Measurements from ENCODE around the gene DUSP6.
A peak's percentile ranks its signal among the peaks of the same experiment; 100 is the strongest.

Gene DUSP6

DNA sequence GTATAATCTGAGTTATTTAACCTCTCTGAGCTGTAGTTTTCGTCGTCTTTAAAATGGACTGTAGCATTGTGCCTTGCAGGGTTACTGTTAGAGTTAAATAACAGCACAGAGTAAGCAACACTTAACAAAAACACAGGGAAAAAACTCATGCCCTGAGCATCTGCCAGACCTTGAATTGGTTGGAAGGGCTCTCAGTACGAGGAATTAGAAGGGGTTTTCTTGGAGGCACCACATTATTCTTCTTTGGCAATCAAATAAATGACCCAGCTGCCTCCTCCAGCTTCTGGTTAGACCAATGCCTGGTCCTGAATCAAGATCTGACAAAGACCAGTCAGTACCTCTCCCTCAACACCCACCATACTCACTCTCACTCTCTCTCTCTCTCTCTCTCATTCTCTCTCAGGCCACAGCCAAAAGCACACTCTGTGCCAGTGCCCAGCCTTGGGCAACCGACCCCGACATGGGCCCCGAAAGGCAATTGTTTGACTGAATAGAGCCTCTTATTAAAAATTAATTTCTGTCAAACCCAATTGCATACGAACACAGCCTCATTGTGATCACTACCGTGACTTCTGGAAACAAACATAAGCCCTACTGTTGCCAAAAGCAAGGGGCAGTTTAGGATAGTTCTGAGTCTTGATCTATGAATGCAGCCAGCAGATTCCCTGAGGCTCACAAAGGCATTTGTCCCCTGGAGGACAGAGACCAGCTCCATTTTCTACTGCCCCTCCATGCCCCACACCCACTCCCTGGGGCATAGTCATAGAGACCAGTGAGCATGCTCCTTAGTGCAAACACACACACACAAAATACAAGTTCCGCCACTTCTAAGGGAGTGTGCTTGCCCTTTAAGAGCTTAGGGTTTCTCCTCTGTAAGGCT is 23.9 kb downstream of the DUSP6 start:
- no peak for DNase-seq

DNA sequence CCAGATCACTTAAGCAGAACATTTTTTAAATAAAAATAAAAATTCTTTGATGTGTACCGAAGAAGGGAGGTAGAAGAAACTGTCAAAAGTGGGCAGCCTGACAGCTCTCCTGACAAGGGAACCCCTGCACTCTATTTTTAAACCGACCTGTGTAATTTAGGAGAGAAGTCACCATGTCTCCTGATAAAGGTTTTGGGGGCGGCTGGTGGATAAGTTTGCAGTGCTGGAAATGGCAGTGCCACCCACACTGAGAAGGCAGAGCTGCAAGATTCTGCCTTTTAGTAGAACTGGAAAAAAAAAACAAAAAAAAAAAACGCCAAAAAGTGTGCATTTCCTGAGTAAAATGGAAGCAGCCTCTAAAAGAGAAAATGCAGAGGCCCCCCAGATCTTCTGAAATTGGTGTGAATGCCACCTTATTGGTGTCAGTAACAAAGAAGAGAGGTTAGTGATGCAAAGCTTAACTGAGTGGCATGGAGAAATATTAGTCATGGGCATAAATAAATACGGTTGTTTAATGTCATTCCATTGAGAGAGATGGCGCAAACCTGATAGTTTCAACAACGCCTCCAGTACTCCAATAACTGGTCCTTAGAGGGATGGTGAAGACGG is 24.7 kb downstream of the DUSP6 start:
- no peak for DNase-seq

DNA sequence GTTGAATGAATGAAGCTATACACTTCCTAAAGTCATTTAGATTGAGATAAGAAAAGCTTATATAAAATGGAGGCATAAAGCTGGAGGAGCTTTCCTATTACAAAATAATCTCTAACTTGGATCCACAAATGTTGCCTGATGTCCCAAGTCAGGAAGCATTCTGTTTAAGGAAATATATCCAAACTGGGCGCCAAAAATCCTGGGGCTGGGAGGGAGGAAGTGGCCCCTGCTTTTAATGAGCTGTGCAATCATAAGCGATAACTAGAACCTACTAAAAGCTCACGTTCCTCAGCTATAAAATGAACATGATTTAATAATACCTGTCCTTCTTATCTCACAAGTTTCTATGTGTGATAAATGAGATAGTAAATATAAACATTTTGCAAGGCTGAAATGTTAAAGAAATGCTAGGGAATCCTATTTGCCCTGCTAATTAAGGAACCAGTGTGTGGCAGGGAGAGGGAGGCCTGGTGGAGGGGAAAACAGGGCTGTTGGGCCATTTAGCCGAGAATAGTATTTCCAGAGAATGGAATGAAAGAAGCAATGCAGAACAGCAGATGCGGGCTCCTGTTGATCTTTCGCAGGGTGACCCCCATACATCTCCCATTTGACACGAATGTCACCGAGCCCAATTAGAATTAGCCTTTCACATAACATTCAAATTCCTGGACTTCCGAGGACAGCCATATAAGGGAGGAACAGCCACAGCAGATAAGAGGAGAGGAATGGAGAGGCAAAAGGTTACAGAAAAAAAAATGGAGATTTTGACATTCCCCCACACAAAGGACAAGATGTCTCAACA is 25.9 kb downstream of the DUSP6 start:
- no peak for DNase-seq

GRCh38 chr12:89325495-89325894 is 26.8 kb downstream of the DUSP6 start:
- no peak for DNase-seq

GRCh38 chr12:89324437-89324836 is 27.9 kb downstream of the DUSP6 start:
- DNase-seq, result no peak

GRCh38 chr12:89323568-89324218 is 28.6 kb downstream of the DUSP6 start:
- DNase-seq, result peak in 1 of 3 donors; percentile 43

- peak in 2 of 3 donors; percentile 12 to 17 for DNase-seq
These were observed 31.6 kb downstream of the DUSP6 start for GRCh38 chr12:89320735-89321134.

- DNase-seq, result no peak
These were observed 32.7 kb downstream of the DUSP6 start for GRCh38 chr12:89319606-89320005.

DNA sequence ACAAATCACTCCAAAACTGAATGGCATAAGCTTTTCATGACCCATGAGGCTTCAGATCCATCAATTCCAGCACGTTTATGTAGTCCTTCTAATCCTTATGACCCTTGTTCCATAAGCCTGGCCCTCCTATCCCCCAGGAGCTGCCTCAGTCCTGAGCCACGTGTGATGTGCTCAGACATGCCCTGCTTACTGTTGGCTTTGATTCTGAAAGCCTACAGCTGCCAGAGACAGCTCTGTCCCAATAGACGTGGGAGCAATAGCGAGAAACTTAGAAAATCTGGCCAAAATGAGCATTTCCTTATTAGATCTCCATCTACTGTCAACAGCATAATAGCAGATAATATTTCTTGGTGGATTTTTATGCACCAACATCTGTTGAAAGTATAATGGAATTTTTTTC is 33.2 kb downstream of the DUSP6 start:
- DNase-seq, result no peak

DNA sequence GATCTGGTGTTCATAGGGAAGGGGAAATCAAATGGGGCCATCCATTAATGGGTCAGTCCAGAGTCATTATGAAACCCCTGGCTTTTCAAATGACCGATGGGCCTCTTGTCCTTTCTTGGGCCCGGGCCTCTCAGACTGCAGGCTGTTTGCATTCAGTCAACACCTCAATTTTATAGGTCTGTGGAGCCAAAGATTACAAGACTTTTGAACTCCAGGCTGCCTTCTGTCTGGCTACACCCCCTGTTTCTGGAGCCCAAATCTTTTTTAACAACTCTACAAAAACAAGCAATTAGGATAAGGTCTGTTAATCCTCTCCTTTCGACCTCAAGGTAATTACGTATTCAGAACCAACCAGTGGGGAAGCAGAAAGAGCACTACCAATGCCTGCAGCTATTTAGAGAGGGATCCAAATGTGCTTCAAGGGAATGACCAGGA is 35.6 kb downstream of the DUSP6 start:
- DNase-seq, result no peak

DNA sequence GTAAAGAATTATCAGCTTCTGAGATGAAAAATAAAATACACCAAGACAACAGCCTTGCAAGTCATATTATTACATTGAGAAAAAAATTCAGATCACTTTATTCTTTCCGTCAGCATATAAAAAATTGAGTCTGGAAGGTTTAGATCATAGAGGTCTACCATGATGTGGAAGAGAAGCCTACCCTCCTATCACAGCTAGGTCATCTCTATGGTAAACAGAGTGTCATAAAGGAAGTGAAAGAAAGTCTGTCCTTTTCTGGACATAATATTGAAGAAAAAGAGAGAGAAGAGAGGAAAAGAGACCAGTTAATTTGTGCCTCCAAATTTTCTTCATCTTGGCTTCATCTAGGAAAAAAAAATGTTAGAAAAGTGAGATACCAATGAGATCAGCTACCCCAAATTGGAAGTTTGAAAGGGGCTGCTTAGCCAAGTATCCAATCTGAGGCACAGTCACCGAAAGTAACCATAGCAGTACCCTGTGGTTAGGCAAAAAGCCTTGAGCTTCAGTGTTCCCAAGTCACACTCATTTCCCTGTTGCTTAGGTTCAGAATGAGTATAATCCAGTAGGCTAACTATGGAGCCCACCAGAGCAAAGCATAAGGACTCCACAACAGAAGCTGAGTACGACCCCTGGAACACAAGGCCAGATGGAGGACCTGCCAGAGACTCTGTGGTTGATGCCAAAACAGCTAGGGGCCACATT is 38.1 kb downstream of the DUSP6 start:
- no peak for DNase-seq

- no peak for DNase-seq
These were observed 40.5 kb downstream of the DUSP6 start for GRCh38 chr12:89311703-89312293.

DNA sequence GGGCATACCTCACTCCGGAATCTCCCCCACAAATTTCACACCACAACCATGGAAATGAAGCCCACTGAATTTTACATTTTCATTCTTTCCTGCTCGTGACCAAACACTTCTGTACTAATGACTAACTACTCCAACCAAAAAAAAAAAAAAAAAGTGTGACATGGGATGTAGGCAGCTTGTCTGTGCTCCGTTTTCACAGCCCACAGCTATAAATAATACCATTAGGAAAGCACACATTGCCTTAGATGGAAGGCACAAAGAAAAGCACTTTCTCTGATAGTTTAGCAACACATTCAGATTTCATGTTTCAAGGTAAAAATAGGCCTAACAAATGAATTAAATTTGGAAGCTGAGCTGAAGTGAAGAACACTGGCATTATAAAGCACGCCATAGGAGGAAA is 42.5 kb downstream of the DUSP6 start:
- peak; percentile 34 to 68 (median 55) for DNase-seq

DNA sequence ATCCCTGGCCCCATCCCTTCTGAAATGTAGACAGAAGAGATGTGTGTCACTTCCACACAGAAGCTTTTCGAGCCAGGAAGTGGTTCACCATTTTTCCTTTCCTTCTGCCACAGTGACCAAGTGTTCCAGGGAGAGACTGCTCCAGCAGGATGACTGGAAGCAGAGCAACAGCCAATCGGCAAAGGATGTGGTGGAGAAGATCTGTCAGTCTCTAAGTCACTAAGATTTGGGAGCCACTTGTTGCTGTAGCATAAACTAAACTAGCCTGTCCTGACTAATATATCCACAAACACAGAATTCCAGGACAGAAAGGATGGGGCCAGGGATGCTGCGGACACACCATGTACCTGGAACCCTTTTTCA is 42.9 kb downstream of the DUSP6 start:
- DNase-seq, result no peak

DNA sequence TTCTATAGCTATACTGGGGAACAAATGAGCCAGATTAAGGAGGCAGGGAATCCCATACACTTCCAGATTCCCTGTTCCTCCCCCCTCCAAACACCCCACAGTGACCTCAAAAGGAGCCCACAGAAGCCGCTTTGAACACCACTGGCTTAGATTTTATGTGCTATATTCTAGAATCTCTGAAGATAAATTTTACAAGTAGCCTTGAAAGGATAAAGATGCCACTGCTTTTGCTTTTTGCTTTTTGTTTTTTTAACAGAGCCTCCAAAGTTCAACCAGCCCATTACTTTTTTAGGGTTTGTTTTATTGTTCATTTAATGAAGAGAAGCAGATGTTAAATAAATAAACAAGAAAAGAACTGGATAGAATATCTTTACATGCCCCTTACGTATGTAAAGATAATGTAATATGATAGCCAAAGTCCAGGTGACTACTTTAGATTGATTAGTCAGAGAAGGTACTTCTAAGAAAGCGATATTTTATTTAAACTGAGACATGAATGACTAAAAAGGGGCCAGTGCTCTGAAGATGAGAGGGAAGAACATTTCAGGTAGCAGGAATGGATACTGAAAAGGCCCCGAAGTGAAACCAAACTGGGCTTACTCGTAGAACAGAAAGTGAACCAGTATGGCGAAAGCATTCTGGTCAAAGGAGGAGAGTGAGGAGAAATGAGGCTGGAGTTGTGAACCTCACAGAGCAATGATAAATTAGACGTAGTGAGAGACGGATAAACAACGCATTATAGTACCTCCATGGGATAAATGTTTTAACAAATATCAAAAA is 44.6 kb downstream of the DUSP6 start:
- DNase-seq, result peak; percentile 32 to 44 (median 36)

DNA sequence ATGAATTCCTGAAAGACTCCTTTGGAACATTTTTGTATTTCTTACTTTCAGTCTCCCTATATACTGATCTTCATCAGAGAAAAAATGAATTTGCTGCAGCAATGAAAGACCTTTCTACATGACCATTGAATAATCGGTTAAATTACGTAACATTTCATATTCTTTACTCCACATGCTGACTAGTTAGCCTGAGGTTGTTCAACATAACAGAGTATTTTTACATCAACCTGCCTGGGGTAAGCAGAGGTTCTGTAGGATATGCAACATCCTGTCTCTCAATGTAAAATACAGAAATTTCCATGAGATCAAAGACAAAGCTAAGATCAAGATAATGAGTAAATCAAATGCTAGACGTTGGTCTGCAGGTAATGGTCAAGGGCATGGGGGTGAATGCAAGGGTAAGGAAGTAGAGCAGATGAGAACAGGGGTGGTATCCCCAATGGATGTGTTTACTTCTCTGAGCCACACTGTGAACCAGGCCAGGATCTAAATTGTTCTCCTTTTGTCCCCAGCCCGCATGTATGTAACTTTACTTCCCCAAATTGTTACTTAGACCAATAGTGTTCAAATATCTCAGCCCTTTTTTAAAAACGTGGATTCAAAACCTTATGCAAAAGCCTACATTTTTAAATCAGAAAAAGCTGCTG is 45.4 kb downstream of the DUSP6 start:
- peak; percentile 49 to 62 (median 58) for DNase-seq

- no peak for DNase-seq
These were observed 46.9 kb downstream of the DUSP6 start for GRCh38 chr12:89305373-89305772.

GRCh38 chr12:89299931-89300330 is 52.4 kb downstream of the DUSP6 start:
- DNase-seq, result no peak

GRCh38 chr12:89299417-89299816 is 52.9 kb downstream of the DUSP6 start:
- DNase-seq, result no peak

All from suppressor macrophage treated with lipopolysaccharide for 1 hour (primary cell).